ENCODE results near the gene NKPD1.

The NKPD1 gene

GRCh38 chr19:45173816-45174215 is 13.0 kb upstream of the NKPD1 start:
- DNase-seq (ENCODE audit: extremely low read depth, low read depth): no peak
- no peak for TF ChIP-seq CTCF (IDR thresholded peaks at IDR 0.05; ENCODE audit: low read depth, low read length, missing control alignments)
- H3K4me3 ChIP-seq (replicated peaks; ENCODE audit: low read depth, low read length): no peak overlapping the region

GRCh38 chr19:45172611-45173208 is 11.9 kb upstream of the NKPD1 start:
- H3K4me3 ChIP-seq (replicated peaks; ENCODE audit: low read depth, low read length): no peak overlapping the region
- no peak for TF ChIP-seq CTCF (IDR thresholded peaks at IDR 0.05; ENCODE audit: low read depth, low read length, missing control alignments)
- no peak for DNase-seq (ENCODE audit: extremely low read depth, low read depth)

GRCh38 chr19:45172173-45172572 is 11.4 kb upstream of the NKPD1 start:
- no peak for TF ChIP-seq CTCF (IDR thresholded peaks at IDR 0.05; ENCODE audit: low read depth, low read length, missing control alignments)
- no peak for DNase-seq (ENCODE audit: extremely low read depth, low read depth)
- H3K4me3 ChIP-seq (replicated peaks; ENCODE audit: low read depth, low read length): no peak overlapping the region

- no peak for DNase-seq (ENCODE audit: extremely low read depth, low read depth)
- TF ChIP-seq CTCF (IDR thresholded peaks at IDR 0.05; ENCODE audit: low read depth, low read length, missing control alignments): no peak
- no peak overlapping the region for H3K4me3 ChIP-seq (replicated peaks; ENCODE audit: low read depth, low read length)
Measured at GRCh38 chr19:45171211-45171623, 10.4 kb upstream of the NKPD1 start.

- no peak for DNase-seq (ENCODE audit: extremely low read depth, low read depth)
- TF ChIP-seq CTCF (IDR thresholded peaks at IDR 0.05; ENCODE audit: low read depth, low read length, missing control alignments): no peak
- no peak overlapping the region for H3K4me3 ChIP-seq (replicated peaks; ENCODE audit: low read depth, low read length)
Measured at GRCh38 chr19:45170146-45171106, 9.6 kb upstream of the NKPD1 start.

DNA sequence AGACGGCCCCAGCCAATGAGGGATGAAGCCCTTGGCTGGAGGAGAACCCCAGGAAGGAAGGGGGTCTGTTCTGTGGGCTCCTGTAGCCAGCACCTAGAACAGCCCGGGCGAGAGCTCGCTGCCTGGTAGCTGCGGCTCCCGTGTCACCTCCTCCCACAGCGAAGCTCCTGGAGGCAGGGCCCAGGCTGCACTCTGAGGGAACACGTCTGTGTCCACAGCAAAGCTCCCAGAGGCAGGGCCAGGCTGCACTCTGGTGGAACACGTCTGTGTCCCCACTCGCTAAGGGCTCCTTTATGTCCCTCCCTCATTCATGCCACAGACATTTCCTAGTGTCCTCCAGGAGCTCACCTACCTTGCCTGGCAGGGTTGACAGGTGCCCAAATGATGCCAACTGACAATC is 8.8 kb upstream of the NKPD1 start:
- TF ChIP-seq CTCF (IDR thresholded peaks at IDR 0.05; ENCODE audit: low read depth, low read length, missing control alignments): no peak
- no peak for DNase-seq (ENCODE audit: extremely low read depth, low read depth)
- no peak overlapping the region for H3K4me3 ChIP-seq (replicated peaks; ENCODE audit: low read depth, low read length)

Measured in HFF-Myc (cell line).